Measurements from ENCODE around the gene GSPT1. TPM values are rescaled to one million over a fixed set of nuclear protein-coding genes. Genes with fewer than 3 reads are reported as not detected.

GSPT1 gene
- polyA plus RNA-seq, 1 donor from 2014 or later: 31.3 TPM

- Histone ChIP-seq H3K9ac (ENCODE audit: low read length) (no peak overlapping the region), H3K27me3 (ENCODE audit: insufficient read depth, low read depth, low read length) (no peaks in the 10 kb centered on the region), H3K9me2 (ENCODE audit: insufficient read depth, low read length) (no peaks in the 10 kb centered on the region), H3K9me3 (ENCODE audit: low read length) (no peaks in the 10 kb centered on the region), H3K4me3 (ENCODE audit: low read length) (no peak overlapping the region), H4K20me1 (ENCODE audit: insufficient read depth) (no peaks in the 10 kb centered on the region), H3K27ac (ENCODE audit: low read length) (no peak overlapping the region), H2AFZ (ENCODE audit: low read depth, low read length) (no peak overlapping the region), H3K36me3 (ENCODE audit: insufficient read depth, low read length) (no peaks in the 10 kb centered on the region), H3K79me2 (replicated peaks; ENCODE audit: insufficient read depth, low read length) (no peaks in the 10 kb centered on the region), H3K4me2 (ENCODE audit: low read length) (no peak overlapping the region), H3F3A (ENCODE audit: insufficient read depth, low read length, poor library complexity, severe bottlenecking) (no peaks in the 10 kb centered on the region)
- TF ChIP-seq MXI1 (conservative IDR thresholded peaks at IDR 0.05; ENCODE audit: poor library complexity, severe bottlenecking) (no peak), REST (IDR thresholded peaks at IDR 0.05; ENCODE audit: borderline replicate concordance) (no peak), CTCF (IDR thresholded peaks at IDR 0.05; ENCODE audit: poor library complexity, severe bottlenecking) (no peak), EP300 (conservative IDR thresholded peaks at IDR 0.05; ENCODE audit: poor library complexity, severe bottlenecking) (no peak), RAD21 (conservative IDR thresholded peaks at IDR 0.05) (no peak), POLR2AphosphoS5 (IDR thresholded peaks at IDR 0.05) (no peak), TAF1 (IDR thresholded peaks at IDR 0.05; ENCODE audit: low read depth) (no peak), EZH2 (IDR thresholded peaks at IDR 0.05; ENCODE audit: borderline replicate concordance, insufficient read depth, low read length, poor library complexity, severe bottlenecking) (no peak)
Observed at GRCh38 chr16:11950388-11950787, 34.6 kb upstream of the GSPT1 start.

GRCh38 chr16:11949527-11949926, 33.8 kb upstream of the GSPT1 start:
- H3K36me3 ChIP-seq (ENCODE audit: insufficient read depth, low read length): no peaks in the 10 kb centered on the region
- no peaks in the 10 kb centered on the region for H4K20me1 ChIP-seq (ENCODE audit: insufficient read depth)
- H3K27me3 ChIP-seq (ENCODE audit: insufficient read depth, low read depth, low read length): no peaks in the 10 kb centered on the region
- H3K9me3 ChIP-seq (ENCODE audit: low read length): no peaks in the 10 kb centered on the region
- H3K79me2 ChIP-seq (replicated peaks; ENCODE audit: insufficient read depth, low read length): no peaks in the 10 kb centered on the region
- H3K9me2 ChIP-seq (ENCODE audit: insufficient read depth, low read length): no peaks in the 10 kb centered on the region
- H3F3A ChIP-seq (ENCODE audit: insufficient read depth, low read length, poor library complexity, severe bottlenecking): no peaks in the 10 kb centered on the region
- H3K9ac ChIP-seq (ENCODE audit: low read length): no peak overlapping the region
- no peak overlapping the region for H3K4me2 ChIP-seq (ENCODE audit: low read length)
- peak; percentile 71 for TF ChIP-seq CTCF (IDR thresholded peaks at IDR 0.05; ENCODE audit: poor library complexity, severe bottlenecking)
- TF ChIP-seq SMC3 (conservative IDR thresholded peaks at IDR 0.05; ENCODE audit: poor library complexity): peak; percentile 75
- peak; percentile 69 for TF ChIP-seq RAD21 (conservative IDR thresholded peaks at IDR 0.05)
- no peak for TF ChIP-seq TAF1 (IDR thresholded peaks at IDR 0.05; ENCODE audit: low read depth)
- no peak overlapping the region for H3K27ac ChIP-seq (ENCODE audit: low read length)
- H3K4me3 ChIP-seq (ENCODE audit: low read length): no peak overlapping the region
- no peak overlapping the region for H2AFZ ChIP-seq (ENCODE audit: low read depth, low read length)

All from neural cell (in vitro differentiated cells).